ENCODE data around the gene SLC4A4.

SLC4A4 gene

GRCh38 chr4:71599578-71599977 lies 260.8 kb downstream of the SLC4A4 start:
- Histone ChIP-seq H3K4me1 (ENCODE audit: control insufficient read depth in 2 of 2, insufficient read depth in 2 of 2, low read length in 2 of 2) (no peaks in the 10 kb centered on the region), H3K9me3 (ENCODE audit: control insufficient read depth in 2 of 2, low read length in 2 of 2) (no peaks in the 10 kb centered on the region), H3K27me3 (ENCODE audit: control insufficient read depth in 2 of 2, insufficient read depth in 2 of 2, low read length in 2 of 2) (no peaks in the 10 kb centered on the region), H3K9ac (ENCODE audit: low read depth in 1 of 2, low read length in 2 of 2) (no peak overlapping the region), H3K27ac (ENCODE audit: low read depth in 2 of 2, low read length in 2 of 2) (no peak overlapping the region), H3K36me3 (ENCODE audit: control insufficient read depth in 2 of 2, insufficient read depth in 2 of 2, low read length in 2 of 2) (no peaks in the 10 kb centered on the region), H3K4me3 (ENCODE audit: low read length in 2 of 2) (no peak overlapping the region)

- Histone ChIP-seq H3K27me3 (ENCODE audit: control insufficient read depth in 2 of 2, insufficient read depth in 2 of 2, low read length in 2 of 2) (no peaks in the 10 kb centered on the region), H3K27ac (ENCODE audit: low read depth in 2 of 2, low read length in 2 of 2) (no peak overlapping the region), H3K9me3 (ENCODE audit: control insufficient read depth in 2 of 2, low read length in 2 of 2) (no peaks in the 10 kb centered on the region), H3K4me1 (ENCODE audit: control insufficient read depth in 2 of 2, insufficient read depth in 2 of 2, low read length in 2 of 2) (no peaks in the 10 kb centered on the region), H3K9ac (ENCODE audit: low read depth in 1 of 2, low read length in 2 of 2) (no peak overlapping the region), H3K36me3 (ENCODE audit: control insufficient read depth in 2 of 2, insufficient read depth in 2 of 2, low read length in 2 of 2) (no peaks in the 10 kb centered on the region), H3K4me3 (ENCODE audit: low read length in 2 of 2) (no peak overlapping the region)
These were observed 263.6 kb downstream of the SLC4A4 start for GRCh38 chr4:71602289-71602900.

GRCh38 chr4:71604785-71605184 lies 266.0 kb downstream of the SLC4A4 start:
- Histone ChIP-seq H3K4me1 (ENCODE audit: control insufficient read depth in 2 of 2, insufficient read depth in 2 of 2, low read length in 2 of 2) (no peaks in the 10 kb centered on the region), H3K36me3 (ENCODE audit: control insufficient read depth in 2 of 2, insufficient read depth in 2 of 2, low read length in 2 of 2) (no peaks in the 10 kb centered on the region), H3K4me3 (ENCODE audit: low read length in 2 of 2) (no peak overlapping the region), H3K27me3 (ENCODE audit: control insufficient read depth in 2 of 2, insufficient read depth in 2 of 2, low read length in 2 of 2) (no peaks in the 10 kb centered on the region), H3K9ac (ENCODE audit: low read depth in 1 of 2, low read length in 2 of 2) (no peak overlapping the region), H3K27ac (ENCODE audit: low read depth in 2 of 2, low read length in 2 of 2) (no peak overlapping the region), H3K9me3 (ENCODE audit: control insufficient read depth in 2 of 2, low read length in 2 of 2) (no peaks in the 10 kb centered on the region)

GRCh38 chr4:71607109-71607508 lies 268.3 kb downstream of the SLC4A4 start:
- no peaks in the 10 kb centered on the region for H3K36me3 ChIP-seq (ENCODE audit: control insufficient read depth in 2 of 2, insufficient read depth in 2 of 2, low read length in 2 of 2)
- H3K9ac ChIP-seq (ENCODE audit: low read depth in 1 of 2, low read length in 2 of 2), result no peak overlapping the region
- no peak overlapping the region for H3K27ac ChIP-seq (ENCODE audit: low read depth in 2 of 2, low read length in 2 of 2)
- no peaks in the 10 kb centered on the region for H3K4me1 ChIP-seq (ENCODE audit: control insufficient read depth in 2 of 2, insufficient read depth in 2 of 2, low read length in 2 of 2)
- H3K27me3 ChIP-seq (ENCODE audit: control insufficient read depth in 2 of 2, insufficient read depth in 2 of 2, low read length in 2 of 2), result no peaks in the 10 kb centered on the region
- no peak overlapping the region for H3K4me3 ChIP-seq (ENCODE audit: low read length in 2 of 2)
- H3K9me3 ChIP-seq (ENCODE audit: control insufficient read depth in 2 of 2, low read length in 2 of 2), result no peaks in the 10 kb centered on the region

GRCh38 chr4:71607780-71608677 lies 269.2 kb downstream of the SLC4A4 start:
- no peak overlapping the region for H3K27ac ChIP-seq (ENCODE audit: low read depth in 2 of 2, low read length in 2 of 2)
- H3K27me3 ChIP-seq (ENCODE audit: control insufficient read depth in 2 of 2, insufficient read depth in 2 of 2, low read length in 2 of 2), result no peaks in the 10 kb centered on the region
- no peaks in the 10 kb centered on the region for H3K36me3 ChIP-seq (ENCODE audit: control insufficient read depth in 2 of 2, insufficient read depth in 2 of 2, low read length in 2 of 2)
- H3K9me3 ChIP-seq (ENCODE audit: control insufficient read depth in 2 of 2, low read length in 2 of 2), result no peaks in the 10 kb centered on the region
- no peak overlapping the region for H3K4me3 ChIP-seq (ENCODE audit: low read length in 2 of 2)
- no peaks in the 10 kb centered on the region for H3K4me1 ChIP-seq (ENCODE audit: control insufficient read depth in 2 of 2, insufficient read depth in 2 of 2, low read length in 2 of 2)
- no peak overlapping the region for H3K9ac ChIP-seq (ENCODE audit: low read depth in 1 of 2, low read length in 2 of 2)

- no peak overlapping the region for H3K9ac ChIP-seq (ENCODE audit: low read depth in 1 of 2, low read length in 2 of 2)
- no peak overlapping the region for H3K27ac ChIP-seq (ENCODE audit: low read depth in 2 of 2, low read length in 2 of 2)
- H3K4me3 ChIP-seq (ENCODE audit: low read length in 2 of 2), result no peak overlapping the region
- no peaks in the 10 kb centered on the region for H3K4me1 ChIP-seq (ENCODE audit: control insufficient read depth in 2 of 2, insufficient read depth in 2 of 2, low read length in 2 of 2)
- H3K36me3 ChIP-seq (ENCODE audit: control insufficient read depth in 2 of 2, insufficient read depth in 2 of 2, low read length in 2 of 2), result no peaks in the 10 kb centered on the region
- no peaks in the 10 kb centered on the region for H3K27me3 ChIP-seq (ENCODE audit: control insufficient read depth in 2 of 2, insufficient read depth in 2 of 2, low read length in 2 of 2)
- H3K9me3 ChIP-seq (ENCODE audit: control insufficient read depth in 2 of 2, low read length in 2 of 2), result no peaks in the 10 kb centered on the region
These were observed 269.9 kb downstream of the SLC4A4 start for GRCh38 chr4:71608678-71609071.

- no peak overlapping the region for H3K4me3 ChIP-seq (ENCODE audit: low read length in 2 of 2)
- H3K9ac ChIP-seq (ENCODE audit: low read depth in 1 of 2, low read length in 2 of 2), result no peak overlapping the region
These were observed 270.3 kb downstream of the SLC4A4 start for GRCh38 chr4:71609167-71609566.

GRCh38 chr4:71609651-71610050 lies 270.8 kb downstream of the SLC4A4 start:
- Histone ChIP-seq H3K36me3 (ENCODE audit: control insufficient read depth in 2 of 2, insufficient read depth in 2 of 2, low read length in 2 of 2) (no peaks in the 10 kb centered on the region), H3K4me3 (ENCODE audit: low read length in 2 of 2) (no peak overlapping the region), H3K9ac (ENCODE audit: low read depth in 1 of 2, low read length in 2 of 2) (no peak overlapping the region), H3K4me1 (ENCODE audit: control insufficient read depth in 2 of 2, insufficient read depth in 2 of 2, low read length in 2 of 2) (no peaks in the 10 kb centered on the region), H3K27me3 (ENCODE audit: control insufficient read depth in 2 of 2, insufficient read depth in 2 of 2, low read length in 2 of 2) (no peaks in the 10 kb centered on the region), H3K27ac (ENCODE audit: low read depth in 2 of 2, low read length in 2 of 2) (no peak overlapping the region), H3K9me3 (ENCODE audit: control insufficient read depth in 2 of 2, low read length in 2 of 2) (no peaks in the 10 kb centered on the region)

More at GRCh38 chr4:71609167-71609566, 270.3 kb downstream of the SLC4A4 start:
- Histone ChIP-seq H3K9me3 (ENCODE audit: control insufficient read depth in 2 of 2, low read length in 2 of 2) (no peaks in the 10 kb centered on the region), H3K27me3 (ENCODE audit: control insufficient read depth in 2 of 2, insufficient read depth in 2 of 2, low read length in 2 of 2) (no peaks in the 10 kb centered on the region), H3K36me3 (ENCODE audit: control insufficient read depth in 2 of 2, insufficient read depth in 2 of 2, low read length in 2 of 2) (no peaks in the 10 kb centered on the region), H3K4me1 (ENCODE audit: control insufficient read depth in 2 of 2, insufficient read depth in 2 of 2, low read length in 2 of 2) (no peaks in the 10 kb centered on the region), H3K27ac (ENCODE audit: low read depth in 2 of 2, low read length in 2 of 2) (no peak overlapping the region)

GRCh38 chr4:71614621-71615020 lies 275.8 kb downstream of the SLC4A4 start:
- Histone ChIP-seq H3K4me1 (ENCODE audit: control insufficient read depth in 2 of 2, insufficient read depth in 2 of 2, low read length in 2 of 2) (no peaks in the 10 kb centered on the region), H3K27ac (ENCODE audit: low read depth in 2 of 2, low read length in 2 of 2) (peak overlapping the region; percentile 38 to 44), H3K9me3 (ENCODE audit: control insufficient read depth in 2 of 2, low read length in 2 of 2) (no peaks in the 10 kb centered on the region), H3K9ac (ENCODE audit: low read depth in 1 of 2, low read length in 2 of 2) (no peak overlapping the region), H3K36me3 (ENCODE audit: control insufficient read depth in 2 of 2, insufficient read depth in 2 of 2, low read length in 2 of 2) (no peaks in the 10 kb centered on the region), H3K27me3 (ENCODE audit: control insufficient read depth in 2 of 2, insufficient read depth in 2 of 2, low read length in 2 of 2) (no peaks in the 10 kb centered on the region), H3K4me3 (ENCODE audit: low read length in 2 of 2) (no peak overlapping the region)

GRCh38 chr4:71616168-71616811 lies 277.5 kb downstream of the SLC4A4 start:
- Histone ChIP-seq H3K9me3 (ENCODE audit: control insufficient read depth in 2 of 2, low read length in 2 of 2) (no peaks in the 10 kb centered on the region), H3K27me3 (ENCODE audit: control insufficient read depth in 2 of 2, insufficient read depth in 2 of 2, low read length in 2 of 2) (no peaks in the 10 kb centered on the region), H3K4me3 (ENCODE audit: low read length in 2 of 2) (no peak overlapping the region), H3K9ac (ENCODE audit: low read depth in 1 of 2, low read length in 2 of 2) (no peak overlapping the region), H3K4me1 (ENCODE audit: control insufficient read depth in 2 of 2, insufficient read depth in 2 of 2, low read length in 2 of 2) (no peaks in the 10 kb centered on the region), H3K36me3 (ENCODE audit: control insufficient read depth in 2 of 2, insufficient read depth in 2 of 2, low read length in 2 of 2) (no peaks in the 10 kb centered on the region), H3K27ac (ENCODE audit: low read depth in 2 of 2, low read length in 2 of 2) (no peak overlapping the region)

Measured in mucosa of rectum (tissue), 2 donors.